ENCODE measurements around the gene IQSEC3.

IQSEC3 gene

DNA sequence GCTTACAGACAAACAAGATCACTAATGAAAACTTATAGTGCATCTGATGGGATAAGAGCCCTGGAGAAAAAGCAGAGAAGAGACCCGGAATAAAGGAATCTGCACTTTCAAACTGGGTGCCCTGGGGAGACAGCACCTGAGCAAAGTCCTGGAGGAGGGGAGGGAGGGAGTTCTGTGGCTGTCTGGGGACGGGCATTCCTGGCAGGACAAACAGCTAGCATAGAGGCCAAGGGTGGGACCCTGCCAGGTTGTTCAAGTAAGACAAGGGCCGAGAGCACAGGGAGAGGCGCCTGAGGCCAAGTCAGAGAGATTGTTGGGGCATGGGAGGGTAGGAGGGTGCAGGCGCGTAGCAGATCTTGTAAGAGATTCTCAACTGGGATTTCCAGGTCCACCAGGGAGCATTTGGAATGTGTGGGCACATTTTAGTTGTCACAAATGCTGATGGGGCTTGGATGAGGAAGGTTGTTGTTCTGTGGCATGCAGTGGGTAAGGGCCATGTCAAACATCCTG is 14.2 kb downstream of the IQSEC3 start:
- DNase-seq, result no peak

DNA sequence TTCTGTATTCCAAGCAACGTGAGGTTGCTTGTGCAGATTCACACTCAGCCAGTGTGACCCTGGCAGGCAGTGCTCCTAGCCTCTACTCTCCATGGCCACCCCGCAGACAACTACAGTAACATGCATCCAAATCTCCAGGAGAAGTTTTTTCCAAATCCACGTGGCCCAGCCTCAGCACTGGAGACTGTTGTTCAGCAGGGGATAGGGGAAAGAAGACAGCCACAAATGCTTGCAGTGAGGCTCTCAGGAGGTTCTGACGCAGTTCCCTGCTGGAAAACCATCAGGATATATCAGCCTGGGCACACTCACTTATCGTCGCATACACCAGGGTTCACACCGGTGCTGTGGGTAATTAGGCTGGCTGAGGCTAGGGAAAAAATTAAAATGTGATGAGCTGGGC is 16.2 kb downstream of the IQSEC3 start:
- no peak for DNase-seq

DNA sequence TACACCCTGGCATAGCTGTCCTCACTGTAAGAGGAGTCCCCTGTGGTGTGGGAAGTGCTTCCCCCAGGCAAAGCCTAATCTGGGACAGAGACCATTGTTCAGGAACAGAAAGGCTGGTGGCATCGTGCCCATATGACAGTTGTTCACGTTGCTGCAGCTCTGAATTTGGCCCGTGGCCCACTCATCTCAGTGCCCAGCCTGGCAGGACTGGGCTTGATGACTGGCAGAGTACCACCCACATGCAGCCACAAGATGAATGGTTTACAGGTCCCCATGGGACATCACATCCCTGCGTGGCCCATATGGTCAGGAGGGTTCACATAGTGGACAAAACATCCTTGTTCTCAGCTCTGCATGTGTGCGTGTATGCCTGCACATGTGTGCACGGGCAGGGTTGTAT is 17.5 kb downstream of the IQSEC3 start:
- DNase-seq, result no peak

DNA sequence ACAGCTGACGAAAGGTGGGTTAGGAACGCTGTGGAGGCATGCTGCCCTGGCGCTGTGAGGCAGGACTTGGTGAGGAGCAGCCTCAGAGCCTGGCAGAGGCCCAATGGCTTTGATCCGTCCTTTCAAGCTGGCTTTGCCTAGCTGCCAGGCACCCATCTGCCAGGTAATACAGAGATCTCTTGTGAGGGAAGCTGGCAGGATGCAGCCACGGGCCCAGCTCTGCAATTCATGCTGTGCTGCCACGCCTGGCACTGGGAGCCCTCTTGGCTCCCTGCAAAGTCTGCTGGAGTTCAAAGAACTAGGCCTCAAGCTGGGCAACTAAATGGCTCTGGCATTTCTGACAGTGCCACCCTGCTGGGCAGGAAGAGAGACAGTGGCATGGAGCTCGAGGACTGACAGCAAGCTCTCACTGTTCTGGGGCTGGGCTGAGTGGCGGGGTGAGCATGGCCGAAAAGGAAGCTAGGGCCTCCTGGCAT is 18.7 kb downstream of the IQSEC3 start:
- no peak for DNase-seq

DNA sequence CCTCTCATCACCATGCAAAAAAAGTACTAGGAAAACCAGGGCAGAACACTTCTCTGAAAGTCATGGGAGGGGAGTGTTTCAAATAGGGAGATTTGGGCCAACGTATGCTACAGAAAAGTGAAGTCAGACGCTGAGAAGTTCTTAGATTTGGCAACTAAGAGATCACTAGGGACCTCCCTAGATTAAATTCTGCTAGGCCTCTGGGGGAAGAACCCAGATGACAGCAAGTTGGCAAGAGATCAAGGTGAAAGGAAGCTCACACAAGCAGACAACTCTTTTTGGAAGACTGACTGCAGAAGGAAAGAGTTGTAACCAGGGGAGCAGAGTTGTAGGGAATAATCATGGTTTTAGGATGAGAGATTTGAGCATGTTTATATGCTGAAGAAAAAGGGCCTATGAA is 20.7 kb downstream of the IQSEC3 start:
- DNase-seq, result no peak

DNA sequence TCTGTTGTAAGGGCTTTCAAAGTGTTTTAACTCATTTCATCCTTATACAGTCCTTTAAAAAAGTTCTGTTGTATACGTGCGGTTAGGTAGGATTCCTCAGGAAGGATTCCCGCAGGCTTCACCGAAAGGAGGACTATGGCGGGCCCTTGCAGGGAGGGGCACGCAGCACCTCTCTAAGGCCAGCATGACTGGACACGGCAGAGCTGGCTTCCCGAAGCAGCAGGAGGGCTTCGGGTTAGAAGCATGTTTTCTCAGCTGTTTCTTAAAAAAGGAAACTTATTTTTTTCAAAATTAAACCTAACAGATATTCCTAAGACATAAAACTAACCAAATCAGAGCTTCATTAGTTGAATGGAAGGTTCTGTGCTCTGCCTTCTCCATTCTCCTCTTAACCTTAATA is 21.3 kb downstream of the IQSEC3 start:
- no peak for DNase-seq

DNA sequence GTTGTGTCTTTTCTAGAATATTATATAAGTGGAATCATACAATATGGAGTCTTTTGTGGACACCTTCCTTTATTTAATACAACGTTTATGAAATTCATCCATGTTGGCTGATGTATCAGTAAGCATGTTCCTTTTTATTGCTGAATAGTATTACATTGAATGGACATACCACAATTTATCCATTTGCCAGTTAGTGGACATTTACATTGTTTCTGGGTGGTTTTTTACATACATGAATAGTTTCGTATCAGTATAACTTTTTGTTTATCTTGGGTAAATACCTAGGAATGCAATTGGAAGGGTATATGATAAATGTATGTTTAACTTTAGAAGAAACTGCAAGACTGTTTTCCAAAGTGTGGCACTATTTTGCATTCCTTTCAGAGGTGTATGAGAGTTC is 23.1 kb downstream of the IQSEC3 start:
- no peak for DNase-seq

DNA sequence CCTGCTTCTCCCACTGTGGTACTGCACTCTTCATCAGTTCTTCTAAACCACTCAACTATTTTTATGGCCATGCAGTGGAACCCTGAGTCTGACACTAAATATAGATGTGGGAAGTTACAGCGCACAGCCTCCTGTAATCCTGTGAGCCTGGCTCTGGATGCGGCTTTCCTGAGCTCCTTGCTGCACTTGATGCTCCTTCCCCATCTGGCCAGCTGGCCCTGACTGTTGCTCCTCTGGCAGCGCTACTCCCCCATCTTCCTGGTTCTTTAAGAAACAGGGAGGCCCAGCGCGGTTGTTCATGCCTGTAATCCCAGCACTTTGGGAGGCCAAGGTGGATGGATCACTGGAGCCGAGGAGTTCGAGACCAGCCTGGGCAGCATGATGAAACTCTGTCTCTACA is 24.6 kb downstream of the IQSEC3 start:
- DNase-seq, result no peak

DNA sequence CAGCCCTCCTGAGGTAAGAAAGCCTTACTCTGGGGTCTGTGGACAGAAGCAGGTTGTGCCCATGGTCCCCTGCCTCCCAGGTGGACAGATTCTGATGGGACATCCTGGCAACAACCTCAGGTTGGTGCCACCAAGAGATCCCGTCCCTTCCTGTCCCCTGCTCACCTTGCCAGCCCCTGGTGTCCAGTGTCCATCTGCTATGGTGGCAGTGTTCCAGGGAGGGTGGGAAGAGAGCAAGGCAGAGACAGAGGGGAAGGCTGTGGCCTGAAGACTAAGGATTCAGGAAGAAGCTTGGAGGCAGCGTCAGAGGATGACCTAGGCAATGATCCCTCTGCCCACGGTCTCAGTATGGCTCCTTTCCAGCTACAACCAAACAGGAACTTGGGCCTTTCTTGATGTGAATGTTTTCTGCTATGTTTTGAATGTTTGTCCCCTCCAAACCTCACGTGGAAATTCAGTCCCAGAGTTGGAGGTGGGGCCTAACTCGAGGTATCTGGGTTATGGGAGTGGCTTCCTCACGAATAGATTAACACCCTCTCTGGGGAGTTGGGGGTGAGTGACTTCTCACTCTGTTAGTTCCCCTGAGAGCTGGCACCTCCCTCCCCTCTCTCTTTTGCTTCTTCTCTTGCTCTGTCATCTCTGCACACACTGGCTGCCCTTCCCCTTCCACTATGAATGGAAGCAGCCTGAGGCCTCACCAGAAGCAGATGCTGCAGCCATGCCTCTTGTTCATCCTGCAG is 26.9 kb downstream of the IQSEC3 start:
- no peak for DNase-seq

DNA sequence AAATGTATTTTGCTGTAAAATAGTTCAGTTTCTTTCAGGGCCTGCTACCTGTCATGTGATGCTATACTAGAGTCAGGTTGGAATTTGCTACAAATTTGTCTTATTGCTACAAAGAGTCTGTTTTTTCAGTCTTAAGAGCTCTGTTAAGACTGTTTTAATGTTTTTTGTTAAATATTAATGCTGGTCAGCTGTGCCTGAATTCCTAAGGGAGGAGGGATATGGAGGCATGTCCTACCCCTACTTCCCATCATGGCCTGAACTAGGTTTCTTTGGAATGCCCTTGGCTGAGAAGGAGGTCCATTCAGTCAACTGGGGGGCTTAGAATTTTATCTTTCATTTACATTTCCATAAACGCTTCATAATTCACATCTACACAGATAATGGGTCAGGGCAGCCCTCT is 30.0 kb downstream of the IQSEC3 start:
- no peak for DNase-seq

DNA sequence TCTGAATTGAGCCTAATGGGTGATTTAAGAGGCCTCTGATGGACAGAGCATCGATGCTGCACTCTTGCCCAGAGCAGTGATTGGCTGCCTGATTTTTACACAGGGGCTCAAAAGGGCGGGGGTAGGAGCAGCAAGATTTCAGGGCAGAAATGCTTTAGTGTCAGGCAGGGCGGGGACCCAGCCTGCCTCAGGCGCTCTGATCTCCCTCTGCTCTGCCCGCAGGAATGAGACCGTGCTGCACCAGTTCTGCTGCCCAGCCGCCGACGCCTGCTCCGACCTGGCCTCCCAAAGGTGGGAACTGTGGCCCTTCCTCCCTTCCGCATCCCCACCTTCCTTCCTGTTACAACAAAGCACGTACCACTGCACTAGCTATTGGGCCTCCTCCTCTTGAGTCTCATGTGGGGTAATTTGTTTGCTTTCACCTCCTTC is 32.4 kb downstream of the IQSEC3 start:
- DNase-seq, result no peak

DNA sequence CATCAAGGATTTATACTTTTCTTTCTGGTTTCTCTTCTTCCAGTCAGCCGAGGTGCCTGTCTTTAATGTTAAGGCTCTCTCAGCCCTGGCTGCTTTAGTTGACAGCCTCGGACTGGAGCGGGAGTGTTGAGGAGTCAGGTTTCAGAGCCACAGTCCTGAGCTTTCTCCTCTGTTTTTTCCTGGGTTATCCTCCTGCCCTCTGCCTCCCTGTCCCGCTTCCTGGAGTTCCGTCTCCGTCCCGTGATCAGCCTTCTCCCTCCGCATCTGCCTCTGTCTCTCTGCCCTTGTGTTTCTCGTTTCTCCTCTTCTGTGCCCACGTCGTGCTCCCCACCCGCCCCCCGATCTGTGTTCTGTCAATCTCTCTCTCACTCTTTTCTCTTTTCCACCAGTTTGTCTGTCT is 33.0 kb downstream of the IQSEC3 start:
- DNase-seq, result no peak

DNA sequence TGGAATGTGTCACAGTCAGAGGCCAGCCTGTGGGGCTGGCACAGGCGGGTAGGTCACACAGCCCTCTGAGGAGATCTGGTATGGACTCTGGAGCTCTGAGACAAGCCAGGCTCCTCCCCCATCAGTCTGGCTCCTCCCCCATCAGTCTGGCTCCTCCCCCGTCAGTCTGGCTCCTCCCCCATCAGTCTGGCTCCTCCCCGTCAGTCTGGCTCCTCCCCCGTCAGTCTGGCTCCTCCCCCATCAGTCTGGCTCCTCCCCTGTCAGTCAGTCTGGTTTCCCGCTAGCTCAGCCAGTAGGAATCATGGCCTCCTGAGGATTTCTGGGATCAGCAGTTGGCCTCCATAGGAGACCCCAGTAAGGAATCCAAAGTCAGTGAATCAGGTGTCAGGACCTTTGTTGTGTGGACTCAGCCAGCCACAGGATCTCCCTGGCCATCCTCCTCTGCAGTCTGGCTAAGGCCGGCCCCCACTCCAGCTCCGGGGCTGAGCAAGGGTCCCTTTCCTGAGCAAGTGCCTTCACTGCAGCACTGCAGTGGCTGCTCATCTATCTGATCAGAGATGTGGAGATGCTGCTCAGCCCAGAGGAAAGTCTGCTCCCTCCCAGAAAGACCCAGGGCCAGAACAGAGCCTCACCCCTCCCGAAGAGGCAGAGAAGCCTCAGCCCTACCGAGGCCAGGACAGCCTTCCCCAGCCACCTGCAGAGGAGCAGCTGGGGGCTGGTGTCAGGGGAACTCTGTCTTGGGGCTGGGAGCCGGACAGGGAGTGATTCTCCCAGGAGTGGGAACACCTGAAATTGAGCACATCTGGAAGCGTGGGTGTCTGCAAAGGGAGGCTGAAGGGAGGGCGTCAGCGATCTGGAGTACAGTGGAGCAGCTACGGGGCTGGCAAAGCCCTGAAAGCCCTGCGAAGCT is 35.7 kb downstream of the IQSEC3 start:
- no peak for DNase-seq

DNA sequence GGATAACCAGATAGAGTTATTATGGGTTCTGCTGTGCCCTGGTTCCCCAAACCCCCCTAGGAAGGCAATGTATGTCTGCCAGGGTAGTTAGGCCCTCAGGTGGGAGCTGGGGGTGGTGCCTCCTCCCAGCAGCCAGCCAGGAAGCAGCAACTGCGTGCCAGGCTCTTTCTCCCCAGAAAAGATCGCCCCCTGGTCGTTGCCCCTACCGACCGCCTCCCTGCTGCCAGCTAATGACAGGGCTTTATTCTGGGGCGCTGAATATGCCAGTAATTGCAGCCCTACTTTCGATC is 36.3 kb downstream of the IQSEC3 start:
- DNase-seq, result no peak

DNA sequence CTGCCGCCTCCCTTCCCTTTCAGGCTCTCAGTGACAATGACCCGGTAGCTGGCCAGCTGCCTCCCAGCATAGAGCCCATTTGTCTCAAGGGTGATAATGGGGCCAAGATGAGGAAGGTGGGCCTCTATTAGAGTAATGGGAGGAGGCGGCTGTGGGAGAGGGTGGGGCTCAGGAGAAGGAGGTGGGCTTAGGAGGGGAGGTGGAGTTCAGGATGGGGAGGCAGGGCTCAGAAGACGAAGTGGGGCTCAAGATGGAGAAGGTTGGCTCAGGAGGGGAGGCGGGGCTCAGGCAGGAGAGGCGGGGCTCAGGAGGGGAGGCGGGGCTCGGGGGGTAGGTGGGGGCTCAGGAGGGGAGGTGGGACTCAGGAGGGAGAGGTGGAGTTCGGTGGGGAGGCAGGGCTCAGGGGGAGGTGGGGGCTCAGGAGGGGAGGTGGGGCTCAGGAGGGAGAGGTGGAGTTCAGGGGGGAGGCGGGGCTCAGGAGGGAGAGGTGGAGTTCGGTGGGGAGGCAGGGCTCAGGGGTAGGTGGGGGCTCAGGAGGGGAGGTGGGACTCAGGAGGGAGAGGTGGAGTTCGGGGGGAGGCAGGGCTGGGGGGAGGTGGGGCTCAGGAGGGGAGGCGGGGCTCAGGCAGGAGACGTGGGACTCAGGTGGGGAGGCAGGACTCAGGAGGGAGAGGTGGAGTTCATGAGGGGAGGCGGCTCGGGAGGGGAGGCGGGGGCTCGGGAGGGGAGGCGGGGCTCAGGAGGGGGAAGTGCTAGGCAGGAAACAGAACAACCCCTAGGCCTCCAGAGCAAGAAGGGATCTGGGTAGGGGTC is 36.8 kb downstream of the IQSEC3 start:
- no peak for DNase-seq

DNA sequence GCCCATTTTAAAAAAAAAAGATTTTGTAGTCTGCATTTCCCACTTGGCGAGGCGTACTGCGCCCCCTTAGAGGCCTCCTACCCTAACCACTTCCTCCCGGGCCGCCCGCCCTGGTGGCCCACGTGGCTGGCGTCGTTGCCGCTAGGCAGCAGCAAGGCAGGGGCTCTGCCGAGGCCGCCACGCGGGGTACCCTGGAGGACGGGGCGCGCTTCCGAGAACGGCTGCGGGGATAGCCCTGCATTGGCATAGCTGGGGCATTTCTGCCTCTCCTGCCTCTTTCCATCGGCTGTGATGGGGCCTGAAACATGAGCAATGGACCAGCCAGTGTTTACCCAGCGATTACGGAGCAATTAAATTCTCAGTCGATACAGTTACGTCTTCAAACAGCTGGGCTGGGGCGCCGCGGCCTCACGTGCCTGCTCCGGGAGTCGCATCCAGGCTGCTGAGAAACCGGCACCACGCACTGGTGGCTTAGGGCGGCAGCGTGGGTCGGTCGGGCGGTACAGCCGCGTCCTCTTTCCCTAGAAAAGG is 38.0 kb downstream of the IQSEC3 start:
- DNase-seq, result no peak

DNA sequence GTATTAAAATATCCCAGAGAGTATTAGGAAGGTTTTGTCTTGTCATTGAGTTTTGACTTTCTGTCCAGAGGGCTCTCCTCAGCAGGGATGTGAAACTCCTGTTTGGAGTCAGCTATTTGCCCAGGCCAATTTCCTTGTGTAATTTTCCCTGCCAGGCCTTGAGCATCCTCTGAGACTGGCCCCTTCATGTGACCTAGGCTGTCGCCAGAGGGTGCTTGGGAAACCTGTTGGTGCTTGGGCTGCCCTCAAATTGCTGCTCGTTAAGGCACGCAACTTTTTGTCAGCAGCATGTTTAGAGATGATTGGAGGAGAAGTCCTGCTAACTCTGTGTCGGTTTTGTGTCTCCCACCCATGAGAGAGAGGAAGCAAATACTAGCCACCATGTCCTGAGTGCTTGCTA is 39.1 kb downstream of the IQSEC3 start:
- DNase-seq, result no peak

DNA sequence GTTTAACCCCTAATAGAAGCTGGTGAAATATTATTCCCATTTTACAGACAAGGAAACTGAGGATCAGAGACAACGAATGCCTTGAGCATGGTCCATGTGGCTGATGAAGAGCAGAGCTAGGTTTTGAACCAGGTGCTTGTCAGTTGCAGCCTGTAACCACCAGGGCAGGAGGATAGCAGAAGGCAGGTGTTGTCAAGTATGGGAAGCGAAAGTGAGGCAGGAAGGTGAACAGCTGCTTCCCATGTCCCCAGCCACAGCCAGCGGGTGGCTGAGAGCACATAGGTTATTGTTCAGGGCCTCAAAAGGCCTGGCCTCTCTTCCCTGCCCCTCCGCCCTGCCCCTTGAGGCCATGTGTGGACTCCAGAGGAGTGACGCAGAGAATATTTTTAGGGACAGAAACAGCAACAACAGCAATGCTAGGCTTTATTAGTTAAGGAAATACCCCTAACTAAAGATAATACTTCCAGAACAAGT is 39.6 kb downstream of the IQSEC3 start:
- no peak for DNase-seq

DNA sequence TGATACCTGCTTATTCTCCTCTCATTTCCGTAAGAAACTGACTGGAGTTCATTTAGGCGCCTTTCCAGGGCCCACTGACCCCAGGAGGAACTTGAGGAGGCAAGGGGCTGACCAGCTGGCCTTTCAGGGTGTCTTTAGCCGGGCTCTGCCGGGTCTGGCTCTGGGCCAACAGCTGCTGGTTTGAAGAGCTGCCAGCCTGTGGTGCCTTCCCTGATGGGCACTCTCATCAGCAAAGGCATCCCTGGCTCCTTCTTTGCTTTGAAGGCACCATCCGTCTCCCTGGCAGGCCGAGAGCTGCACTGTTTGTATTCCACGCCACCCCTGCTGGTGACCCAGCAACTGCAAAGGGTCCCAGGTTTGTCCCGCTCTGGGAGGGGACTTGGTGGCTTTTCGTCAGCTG is 42.0 kb downstream of the IQSEC3 start:
- DNase-seq, result no peak

DNA sequence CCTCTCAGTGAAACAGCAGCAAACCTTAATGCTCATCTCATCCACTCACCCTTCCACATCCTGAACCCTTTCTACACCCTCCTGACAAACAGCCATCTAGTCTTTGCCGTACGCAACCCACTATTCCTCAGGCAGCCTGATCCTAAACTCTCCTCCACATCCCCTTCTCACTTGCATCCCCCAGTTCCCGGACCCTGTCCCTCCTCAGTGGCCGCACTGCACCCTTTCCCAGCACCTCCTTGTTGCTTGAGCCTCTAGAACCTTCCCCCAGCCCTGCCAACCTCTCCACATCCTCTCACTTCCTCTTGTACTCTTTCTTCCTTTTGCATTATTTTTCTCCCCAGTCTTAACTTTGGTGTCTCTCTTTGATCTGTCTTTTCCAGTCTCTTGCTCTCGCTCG is 42.9 kb downstream of the IQSEC3 start:
- no peak for DNase-seq

DNA sequence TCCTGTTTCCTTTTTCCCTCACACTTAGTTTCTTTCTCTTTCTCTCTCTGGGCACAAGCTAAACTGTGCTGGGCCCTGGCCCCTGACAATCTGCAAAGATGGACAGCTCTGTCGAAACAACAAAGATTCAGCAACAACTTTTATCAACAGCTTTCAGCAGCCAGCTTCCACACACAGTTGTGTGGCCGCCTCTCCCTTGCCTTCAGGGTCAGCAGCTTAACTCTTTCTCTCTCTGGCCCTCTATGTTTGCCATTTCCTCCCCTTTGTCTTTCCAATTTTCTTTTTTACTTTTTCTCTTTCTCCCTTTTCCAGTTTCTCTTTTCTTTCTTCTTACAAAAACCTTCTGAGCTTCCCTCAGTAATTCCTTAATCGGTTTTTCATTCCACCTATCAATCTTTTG is 43.3 kb downstream of the IQSEC3 start:
- DNase-seq, result no peak

DNA sequence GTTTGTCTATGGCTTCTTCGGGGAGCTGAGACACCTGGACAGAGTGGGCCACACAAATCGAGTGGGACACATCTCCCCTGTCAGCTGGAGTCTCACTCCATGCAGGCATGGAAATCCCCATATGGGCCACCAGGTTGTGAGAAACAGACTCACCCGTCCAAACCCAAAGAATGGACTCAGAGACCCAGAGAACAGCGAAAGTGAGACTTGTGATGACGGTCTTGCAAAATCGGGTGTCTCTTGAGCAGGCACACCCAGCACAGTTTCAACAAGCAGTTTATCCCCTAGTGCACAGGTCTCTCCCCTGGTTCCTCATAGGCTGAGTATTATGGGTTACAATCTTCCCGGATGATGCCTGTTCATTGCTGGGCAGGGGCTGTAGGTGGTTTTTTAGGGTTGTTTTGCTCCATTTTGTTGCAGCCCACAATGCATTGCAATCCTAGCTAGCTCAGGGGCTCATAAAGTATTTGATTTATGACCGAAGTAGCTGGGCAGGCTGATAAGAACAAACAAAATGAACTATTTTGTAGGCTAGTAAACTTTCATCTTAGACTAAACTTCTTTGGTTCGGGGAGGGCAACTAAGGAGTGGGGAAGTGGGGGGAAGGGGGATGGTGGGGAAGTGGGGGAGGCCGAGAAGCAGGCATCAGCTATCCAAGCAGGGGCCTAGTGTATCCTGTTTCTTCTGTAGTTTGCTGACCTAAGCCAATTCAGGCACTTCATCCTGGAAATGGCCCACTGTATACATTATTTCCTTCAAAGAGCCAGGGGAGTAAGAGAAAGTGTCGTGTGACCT is 45.3 kb downstream of the IQSEC3 start:
- no peak for DNase-seq
